Tibial artery (tissue), 4 donors: ENCODE measurements around the gene MAP1LC3B2.

Experiments used
- DNase-seq, 2 donors: peaks; one replicate each; pipeline ENCODE4 v3.0.0-alpha.2; 2019
- H3K27ac ChIP-seq, 2 donors: fragments of 200-600 bp; sonication (generic) in 1 of 2; 1 replicate in 1 of 2; 2 replicates in 1 of 2; pipeline ENCODE4 v1.5.1; 2018 to 2019; ENCODE audit warnings: mild to moderate bottlenecking in 1 of 2
- H3K27me3 ChIP-seq, 2 donors: fragments of 200-600 bp; sonication (generic) in 1 of 2; one replicate each; pipeline versions ENCODE4 v1.5.1 to v1.6.0; 2016 to 2019
- H3K36me3 ChIP-seq, 3 donors: fragments of 200-600 bp; sonication (generic) in 2 of 3; one replicate each; pipeline ENCODE4 v1.5.1; 2016 to 2019; ENCODE audit warnings: mild to moderate bottlenecking in 2 of 3
- H3K4me1 ChIP-seq, 4 donors: fragments of 200-600 bp; sonication (generic) in 2 of 4; 1 replicate in 3 of 4; 2 replicates in 1 of 4; pipeline ENCODE4 v1.5.1; 2016 to 2019
- H3K4me3 ChIP-seq, 2 donors: fragments of 200-600 bp; sonication (generic) in 1 of 2; 1 replicate in 1 of 2; 2 replicates in 1 of 2; pipeline ENCODE4 v1.5.1; 2018 to 2019; ENCODE audit warnings: mild to moderate bottlenecking in 2 of 2
- H3K9me3 ChIP-seq, 3 donors: fragments of 200-600 bp; sonication (generic) in 1 of 3; one replicate each; pipeline ENCODE4 v1.5.1; 2016 to 2019
- intact Hi-C: fragments of 100-400 bp; cut with DNase I; formaldehyde crosslinking; loops from one replicate; pipeline ENCODE4 v1.15.0; 2023; ENCODE audit warnings: low total_unique reads
- TF ChIP-seq, protein P1 (sequence below), 2 experiments: fragments of 200-600 bp in 1 of 2; fragments of 450-650 bp in 1 of 2; IDR thresholded peaks; one replicate each; pipeline ENCODE4 v1.5.1; 2017 to 2019; ENCODE audit warnings: antibody characterized with exemption in 2 of 2, mild to moderate bottlenecking in 1 of 2, moderate library complexity in 1 of 2

MAP1LC3B2 gene

GRCh38 chr12:116620492-116621191, 61.5 kb downstream of the MAP1LC3B2 start:
- no peak overlapping the region for H3K27ac ChIP-seq
- H3K4me1 ChIP-seq = peaks cover 0 to 13% (median 0%) of the 10 kb centered on the region in 4 donors
- H3K27me3 ChIP-seq = no peaks in the 10 kb centered on the region

DNA sequence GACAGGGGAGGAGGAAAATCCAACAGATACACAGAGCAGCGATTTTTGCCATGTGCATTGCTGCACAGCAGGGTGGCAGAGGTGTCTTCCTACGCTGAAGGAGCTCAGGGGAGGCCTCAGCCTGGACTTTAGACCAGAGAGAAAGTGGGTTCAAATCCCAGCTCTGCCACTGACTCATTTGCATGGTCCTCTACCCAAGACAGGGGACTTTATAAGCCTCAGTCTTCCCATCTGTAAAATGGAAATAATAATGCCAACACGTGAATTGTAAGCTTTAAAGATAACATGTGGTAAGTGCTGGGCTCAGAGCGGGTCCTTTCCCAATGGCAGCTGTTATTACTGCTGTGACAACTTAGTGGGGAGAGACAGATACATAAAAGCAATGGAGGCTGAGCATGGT, 62.0 kb downstream of the MAP1LC3B2 start:
- H3K4me1 ChIP-seq = peaks cover 0 to 13% (median 0%) of the 10 kb centered on the region in 4 donors
- DNase-seq = no peak
- H3K27me3 ChIP-seq = no peaks in the 10 kb centered on the region
- H3K36me3 ChIP-seq = no peaks in the 10 kb centered on the region
- TF ChIP-seq, protein P1, sequence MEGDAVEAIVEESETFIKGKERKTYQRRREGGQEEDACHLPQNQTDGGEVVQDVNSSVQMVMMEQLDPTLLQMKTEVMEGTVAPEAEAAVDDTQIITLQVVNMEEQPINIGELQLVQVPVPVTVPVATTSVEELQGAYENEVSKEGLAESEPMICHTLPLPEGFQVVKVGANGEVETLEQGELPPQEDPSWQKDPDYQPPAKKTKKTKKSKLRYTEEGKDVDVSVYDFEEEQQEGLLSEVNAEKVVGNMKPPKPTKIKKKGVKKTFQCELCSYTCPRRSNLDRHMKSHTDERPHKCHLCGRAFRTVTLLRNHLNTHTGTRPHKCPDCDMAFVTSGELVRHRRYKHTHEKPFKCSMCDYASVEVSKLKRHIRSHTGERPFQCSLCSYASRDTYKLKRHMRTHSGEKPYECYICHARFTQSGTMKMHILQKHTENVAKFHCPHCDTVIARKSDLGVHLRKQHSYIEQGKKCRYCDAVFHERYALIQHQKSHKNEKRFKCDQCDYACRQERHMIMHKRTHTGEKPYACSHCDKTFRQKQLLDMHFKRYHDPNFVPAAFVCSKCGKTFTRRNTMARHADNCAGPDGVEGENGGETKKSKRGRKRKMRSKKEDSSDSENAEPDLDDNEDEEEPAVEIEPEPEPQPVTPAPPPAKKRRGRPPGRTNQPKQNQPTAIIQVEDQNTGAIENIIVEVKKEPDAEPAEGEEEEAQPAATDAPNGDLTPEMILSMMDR (IDR thresholded peaks at IDR 0.05) = no peak
- H3K27ac ChIP-seq = no peak overlapping the region
- H3K9me3 ChIP-seq = peaks cover 0 to 4% (median 0%) of the 10 kb centered on the region in 3 donors
- intact Hi-C loops = no loop called here
- H3K4me3 ChIP-seq = no peak overlapping the region

More at GRCh38 chr12:116620492-116621191, 61.5 kb downstream of the MAP1LC3B2 start:
- H3K9me3 ChIP-seq = peaks cover 0 to 4% (median 0%) of the 10 kb centered on the region in 3 donors
- intact Hi-C loops = no loop called here
- TF ChIP-seq, protein P1 (IDR thresholded peaks at IDR 0.05) = no peak
- DNase-seq = no peak
- H3K4me3 ChIP-seq = no peak overlapping the region
- no peaks in the 10 kb centered on the region for H3K36me3 ChIP-seq

DNA sequence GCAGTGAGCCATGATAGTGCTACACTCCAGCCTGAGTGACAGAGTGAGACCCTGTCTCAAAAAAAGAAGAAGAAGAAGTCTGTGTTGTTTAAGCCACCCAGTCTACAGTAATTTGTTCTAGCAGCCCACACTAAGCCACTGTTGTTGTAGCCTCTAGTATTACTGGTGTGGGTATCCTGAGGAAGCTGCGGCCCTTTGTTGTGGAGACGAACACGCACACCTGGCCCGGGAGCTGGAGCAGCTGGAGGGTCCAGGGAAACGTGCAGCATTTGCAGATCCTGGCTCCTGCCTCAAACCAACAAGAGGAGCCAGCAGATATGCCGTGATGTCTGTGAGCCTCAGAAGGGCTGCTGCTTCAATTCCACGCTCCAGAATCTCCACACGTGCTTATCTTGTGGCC, 65.3 kb downstream of the MAP1LC3B2 start:
- Histone ChIP-seq H3K9me3 (peaks cover 0 to 4% (median 0%) of the 10 kb centered on the region in 3 donors), H3K27ac (no peak overlapping the region), H3K4me3 (no peak overlapping the region), H3K27me3 (peaks cover 0 to 2% of the 10 kb centered on the region in 2 donors), H3K4me1 (peaks cover 0 to 8% (median 0%) of the 10 kb centered on the region in 4 donors), H3K36me3 (no peaks in the 10 kb centered on the region)
- TF ChIP-seq, protein P1 (IDR thresholded peaks at IDR 0.05) = no peak
- intact Hi-C loops = no loop called here
- DNase-seq = no peak

- no peaks in the 10 kb centered on the region for H3K36me3 ChIP-seq
- no peak for DNase-seq
- no peak overlapping the region for H3K4me3 ChIP-seq
- TF ChIP-seq, protein P1 (IDR thresholded peaks at IDR 0.05) = no peak
- no peak overlapping the region for H3K27ac ChIP-seq
- H3K9me3 ChIP-seq = peaks cover 0 to 4% (median 0%) of the 10 kb centered on the region in 3 donors
- intact Hi-C loops = no loop called here
- H3K27me3 ChIP-seq = peaks cover 0 to 8% of the 10 kb centered on the region in 2 donors
- no peaks in the 10 kb centered on the region for H3K4me1 ChIP-seq
Measured at GRCh38 chr12:116626153-116626552, 67.0 kb downstream of the MAP1LC3B2 start.
